Measurements from ENCODE around the gene ACSF2.
"Not testable (repeated sequence)": the region's sequence is repeated elsewhere in the genome, so short reads cannot be mapped to it uniquely, and the experiment has no call there.

ACSF2 gene, protein sequence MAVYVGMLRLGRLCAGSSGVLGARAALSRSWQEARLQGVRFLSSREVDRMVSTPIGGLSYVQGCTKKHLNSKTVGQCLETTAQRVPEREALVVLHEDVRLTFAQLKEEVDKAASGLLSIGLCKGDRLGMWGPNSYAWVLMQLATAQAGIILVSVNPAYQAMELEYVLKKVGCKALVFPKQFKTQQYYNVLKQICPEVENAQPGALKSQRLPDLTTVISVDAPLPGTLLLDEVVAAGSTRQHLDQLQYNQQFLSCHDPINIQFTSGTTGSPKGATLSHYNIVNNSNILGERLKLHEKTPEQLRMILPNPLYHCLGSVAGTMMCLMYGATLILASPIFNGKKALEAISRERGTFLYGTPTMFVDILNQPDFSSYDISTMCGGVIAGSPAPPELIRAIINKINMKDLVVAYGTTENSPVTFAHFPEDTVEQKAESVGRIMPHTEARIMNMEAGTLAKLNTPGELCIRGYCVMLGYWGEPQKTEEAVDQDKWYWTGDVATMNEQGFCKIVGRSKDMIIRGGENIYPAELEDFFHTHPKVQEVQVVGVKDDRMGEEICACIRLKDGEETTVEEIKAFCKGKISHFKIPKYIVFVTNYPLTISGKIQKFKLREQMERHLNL

DNA sequence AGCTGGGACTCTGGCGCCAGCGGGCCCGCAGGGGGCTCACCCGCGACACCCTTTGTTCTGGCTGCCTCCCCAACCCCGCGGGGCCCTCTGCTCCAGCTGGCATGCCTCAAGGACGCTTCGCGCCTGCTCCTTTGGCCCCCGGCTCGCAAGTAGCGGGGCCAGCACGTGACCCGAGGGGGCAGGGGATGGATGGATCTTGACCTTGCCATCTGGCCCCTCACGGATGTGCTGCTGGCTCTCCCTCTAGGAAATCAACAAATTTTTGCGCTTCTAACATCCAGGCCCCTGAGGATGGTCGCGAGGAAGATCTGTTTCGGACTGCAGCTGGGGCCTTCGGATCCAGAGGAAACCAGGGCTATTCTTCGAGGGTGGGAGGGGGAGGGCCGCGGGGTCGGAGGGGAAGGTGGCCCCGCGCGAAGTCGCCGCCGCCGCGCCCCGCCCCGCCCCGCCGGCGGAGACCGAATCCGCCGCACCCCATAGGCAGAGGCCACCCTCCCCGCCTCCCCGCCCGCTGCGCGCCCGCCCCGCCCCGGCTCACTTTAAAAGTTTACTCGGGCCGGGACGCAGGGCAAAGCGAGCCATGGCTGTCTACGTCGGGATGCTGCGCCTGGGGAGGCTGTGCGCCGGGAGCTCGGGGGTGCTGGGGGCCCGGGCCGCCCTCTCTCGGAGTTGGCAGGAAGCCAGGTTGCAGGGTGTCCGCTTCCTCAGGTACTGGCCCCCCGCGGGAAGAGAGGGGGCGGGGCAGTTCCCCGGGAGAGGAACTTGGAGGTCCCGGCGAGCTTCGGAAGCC, at the start of gene ACSF2:
TSS of gene ACSF2 (plus strand) at position 537 of the 790 bp plus-strand sequence. CDS start at position 581, 44 bp downstream.
- peak in 1 of 2 donors; percentile 62 for DNase-seq (ENCODE audit: extremely low read depth in 1 of 2, low read depth in 1 of 2)

DNA sequence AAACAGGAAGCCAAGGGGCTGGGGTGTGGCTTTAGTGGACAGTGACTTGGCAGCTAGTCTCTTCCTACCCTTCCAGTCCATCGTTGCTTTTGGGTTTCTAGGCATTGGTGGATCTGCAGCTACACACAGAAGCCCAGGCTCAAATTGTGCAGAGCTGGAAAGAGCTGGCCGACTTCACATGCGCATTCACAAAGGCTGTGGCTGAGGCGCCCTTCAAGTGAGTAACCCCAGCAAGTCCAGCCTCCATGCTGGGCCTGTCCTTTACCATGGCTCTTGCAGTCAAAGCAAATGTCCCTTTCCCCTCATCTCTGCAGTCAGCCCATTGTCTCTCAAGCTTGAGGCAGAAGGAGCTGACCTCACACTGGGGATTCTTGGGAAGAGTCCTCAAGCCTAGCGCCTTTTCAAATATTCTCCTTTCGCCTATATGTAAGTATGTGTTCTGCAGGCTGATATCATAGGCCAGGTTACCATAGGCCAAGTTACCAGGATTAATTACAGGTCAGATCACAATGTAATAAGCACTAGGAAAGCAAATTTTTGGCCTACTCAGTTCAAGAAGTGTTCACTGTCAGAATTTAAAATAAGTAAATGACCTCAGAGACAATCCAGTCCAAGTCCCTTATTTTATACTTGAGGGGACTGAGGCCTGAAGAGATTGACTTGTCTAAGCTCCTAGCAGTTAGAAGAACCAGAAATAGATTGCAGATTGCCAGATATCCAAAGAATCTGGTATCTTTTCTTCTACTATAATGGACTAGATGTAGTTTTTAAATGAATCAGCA, 46.5 kb upstream of the ACSF2 start:
- DNase-seq (ENCODE audit: extremely low read depth in 1 of 2, low read depth in 1 of 2) = no peak

DNA sequence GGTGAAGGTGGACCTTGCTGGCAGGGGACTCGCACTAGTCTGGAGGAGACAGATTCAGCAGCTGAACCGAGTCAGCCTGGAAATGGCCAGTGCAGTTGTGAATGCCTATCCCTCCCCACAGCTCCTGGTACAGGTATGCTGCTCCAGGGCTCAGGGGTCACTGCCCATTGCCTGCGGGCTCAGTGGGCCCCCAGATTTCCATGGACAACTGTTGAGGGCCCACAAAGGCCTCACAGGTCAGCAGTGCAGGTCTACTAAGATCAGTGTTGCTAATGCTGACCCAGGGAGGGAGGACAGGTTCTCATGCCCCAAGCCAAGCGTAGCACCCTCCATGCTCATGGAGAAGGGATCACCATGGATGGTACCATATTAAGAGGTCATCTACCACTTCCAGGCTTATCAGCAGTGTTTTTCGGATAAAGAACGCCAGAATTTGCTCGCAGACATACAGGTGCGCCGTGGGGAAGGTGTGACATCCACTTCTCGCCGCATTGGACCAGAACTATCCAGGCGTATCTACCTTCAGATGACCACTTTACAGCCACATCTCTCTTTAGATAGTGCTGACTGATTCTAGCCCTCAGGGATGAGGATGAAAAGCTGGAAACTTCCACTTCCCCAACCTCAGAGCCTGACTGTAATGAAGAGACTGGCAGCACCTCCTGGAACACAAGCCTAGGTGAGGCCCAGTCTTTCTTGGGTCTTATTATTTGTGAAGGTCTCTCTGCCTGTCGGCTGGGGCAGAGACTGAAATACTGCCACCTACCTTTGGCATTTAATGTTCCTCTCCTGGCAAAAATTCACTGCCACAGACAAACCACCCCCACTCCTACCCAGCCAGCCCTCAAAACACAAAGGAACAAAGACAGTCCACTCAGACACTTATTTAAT, 45.4 kb upstream of the ACSF2 start:
- DNase-seq (ENCODE audit: extremely low read depth in 1 of 2, low read depth in 1 of 2) = no peak

DNA sequence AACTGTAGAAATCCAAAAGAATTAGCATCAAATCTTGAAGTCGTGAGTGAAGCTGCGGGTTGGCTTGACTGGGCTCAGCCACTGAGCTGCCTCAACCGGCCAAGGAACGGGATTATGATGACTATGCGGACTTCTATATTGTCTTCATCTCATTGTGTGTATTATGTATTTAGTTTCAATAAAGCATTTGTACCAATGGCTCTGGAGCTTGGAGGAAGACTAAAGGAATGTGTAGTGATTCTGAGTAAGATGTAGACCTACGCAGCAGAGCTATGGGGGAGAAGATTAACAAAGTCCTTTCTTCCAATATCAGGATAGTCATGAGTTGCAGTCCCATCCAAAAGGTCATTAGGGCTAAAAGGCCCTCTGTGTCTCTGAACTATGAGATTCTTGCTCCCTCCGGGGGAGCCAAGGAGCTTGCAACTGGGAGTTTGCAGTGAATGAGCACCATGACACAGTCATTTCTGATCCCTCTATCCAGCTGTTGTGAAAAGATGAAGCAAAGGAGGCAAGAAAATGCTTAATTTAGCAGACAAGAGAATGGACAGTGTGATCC, 44.7 kb upstream of the ACSF2 start:
- DNase-seq (ENCODE audit: extremely low read depth in 1 of 2, low read depth in 1 of 2) = no peak

DNA sequence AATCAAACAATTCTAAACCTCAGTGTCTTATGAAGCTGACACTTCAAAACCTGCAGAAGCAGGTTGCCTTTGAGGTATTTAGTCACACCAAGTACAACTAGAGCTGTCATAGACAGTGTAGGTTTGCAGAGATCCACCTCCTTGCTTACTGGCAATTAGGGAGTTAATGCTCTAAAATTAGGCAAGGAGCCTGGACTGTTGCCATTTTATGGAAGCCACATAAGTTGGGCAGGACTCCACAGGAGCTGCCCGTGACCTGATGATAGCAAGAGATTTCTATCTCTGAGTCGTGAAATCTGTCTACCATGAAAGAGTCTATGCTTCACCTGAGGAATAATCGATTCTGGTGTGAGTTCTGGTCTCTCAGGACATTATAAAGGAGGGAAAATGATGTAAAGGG, 44.1 kb upstream of the ACSF2 start:
- no peak for DNase-seq (ENCODE audit: extremely low read depth in 1 of 2, low read depth in 1 of 2)

DNA sequence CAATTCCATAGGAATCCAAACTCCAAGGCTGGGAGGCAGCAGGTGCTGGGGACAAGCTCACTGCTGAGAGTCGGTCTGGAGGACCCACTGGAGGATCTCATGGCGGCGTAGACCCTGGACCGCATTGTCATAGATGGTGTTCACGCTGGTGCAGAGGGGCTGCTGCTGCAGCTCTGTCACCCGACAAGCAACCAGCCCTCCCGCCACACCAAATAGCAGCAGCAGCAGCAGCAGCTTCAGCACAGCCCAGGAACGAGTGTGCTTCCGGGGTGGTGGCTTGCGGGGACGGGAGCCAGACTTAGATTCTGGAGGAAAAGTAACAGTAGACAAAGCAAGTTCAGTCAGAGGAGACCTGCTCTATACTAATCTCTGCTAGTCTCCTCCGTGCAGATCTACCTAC, 43.1 kb upstream of the ACSF2 start:
- no peak for DNase-seq (ENCODE audit: extremely low read depth in 1 of 2, low read depth in 1 of 2)

DNA sequence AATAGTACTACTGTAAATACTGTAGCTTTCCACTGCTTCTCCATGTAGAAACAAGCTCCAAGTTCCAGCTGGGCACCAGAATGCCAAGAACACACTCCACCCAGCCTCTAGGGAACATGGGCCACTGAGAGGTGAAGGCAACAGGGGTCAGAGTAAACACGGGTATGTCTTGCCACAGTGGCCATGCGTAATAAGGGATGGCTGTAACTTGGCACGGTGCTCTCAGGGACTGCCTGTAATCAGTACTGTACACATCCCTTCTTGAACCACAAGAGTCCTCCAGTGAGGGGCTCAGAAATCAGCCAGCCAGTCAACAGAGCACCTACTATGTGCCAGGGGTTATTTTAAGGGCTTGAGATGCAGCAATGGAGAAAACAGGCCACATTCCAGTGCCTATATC, 39.5 kb upstream of the ACSF2 start:
- DNase-seq (ENCODE audit: extremely low read depth in 1 of 2, low read depth in 1 of 2) = no peak

DNA sequence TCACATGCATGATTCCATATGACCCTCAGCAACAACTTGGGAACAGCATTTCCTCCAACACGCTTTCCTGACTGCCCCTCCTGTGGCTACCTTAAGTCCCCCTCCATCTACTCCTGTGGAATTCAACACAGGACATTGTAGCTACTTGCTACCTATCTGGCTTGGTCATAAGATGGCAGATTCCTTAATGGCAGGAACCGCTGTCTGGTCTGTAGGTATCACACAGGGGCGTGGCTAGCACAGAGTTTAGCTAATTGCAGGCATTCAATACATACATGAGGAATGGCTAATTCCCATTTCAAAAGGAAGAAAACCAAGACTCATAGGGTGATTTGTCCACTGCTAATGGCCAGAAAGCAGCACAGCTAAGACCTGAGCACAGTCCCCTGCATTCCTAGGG, 37.3 kb upstream of the ACSF2 start:
- no peak for DNase-seq (ENCODE audit: extremely low read depth in 1 of 2, low read depth in 1 of 2)

DNA sequence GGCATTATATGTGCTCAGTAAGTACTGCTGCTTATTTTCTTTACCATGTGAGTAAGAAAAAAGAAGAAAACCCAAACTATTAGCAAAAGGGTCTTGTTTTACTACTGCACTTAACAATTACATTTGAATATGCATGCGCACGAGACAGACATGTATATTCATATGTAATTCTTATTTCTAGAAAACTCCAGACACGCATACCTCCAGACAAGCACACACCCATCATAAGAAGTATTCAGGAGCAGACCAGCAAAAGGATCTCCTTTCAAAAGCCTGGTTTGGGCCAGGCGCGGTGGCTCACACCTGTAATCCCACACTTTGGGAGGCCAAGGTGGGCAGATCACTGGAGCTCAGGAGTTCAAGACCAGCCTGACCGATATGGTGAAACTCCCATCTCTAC, 36.5 kb upstream of the ACSF2 start:
- no peak for DNase-seq (ENCODE audit: extremely low read depth in 1 of 2, low read depth in 1 of 2)

DNA sequence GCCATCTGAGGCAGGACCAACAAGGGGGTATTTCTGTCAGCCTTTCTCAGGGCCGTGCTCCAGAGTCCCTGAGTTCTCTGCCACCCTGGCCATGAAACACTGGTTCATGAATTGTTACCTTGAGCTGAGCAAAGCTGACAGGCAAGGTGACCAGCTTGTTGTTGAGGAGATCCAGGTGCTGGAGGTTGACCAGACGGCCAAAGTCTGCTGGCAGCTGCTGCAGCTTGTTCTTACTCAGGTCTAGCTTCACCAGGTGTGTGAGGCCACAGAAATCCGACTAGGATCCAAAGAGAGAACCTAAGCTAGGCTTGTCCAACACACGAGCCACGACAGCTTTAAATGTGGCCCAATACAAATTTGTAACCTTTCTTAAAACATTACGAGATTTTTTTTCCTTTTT, 33.4 kb upstream of the ACSF2 start:
- no peak for DNase-seq (ENCODE audit: extremely low read depth in 1 of 2, low read depth in 1 of 2)

DNA sequence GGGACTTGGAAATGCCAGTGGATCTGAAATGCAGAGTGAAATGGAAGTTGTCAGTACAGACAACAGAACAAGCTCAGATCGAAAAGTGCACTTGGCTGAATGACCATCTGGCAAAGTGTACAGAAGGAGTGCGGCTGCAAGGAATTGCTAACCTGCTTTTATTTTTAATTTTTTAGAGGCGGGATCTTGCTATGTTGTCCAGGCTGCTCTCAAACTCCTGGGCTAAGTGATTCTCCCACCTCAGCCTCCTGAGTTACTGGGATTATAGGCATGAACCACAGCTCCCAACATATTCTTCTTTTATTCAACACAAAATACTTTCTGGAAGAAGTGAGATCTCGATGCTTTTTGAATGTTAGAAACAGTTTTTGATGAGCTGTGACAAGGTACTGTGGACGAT, 32.3 kb upstream of the ACSF2 start:
- no peak for DNase-seq (ENCODE audit: extremely low read depth in 1 of 2, low read depth in 1 of 2)

DNA sequence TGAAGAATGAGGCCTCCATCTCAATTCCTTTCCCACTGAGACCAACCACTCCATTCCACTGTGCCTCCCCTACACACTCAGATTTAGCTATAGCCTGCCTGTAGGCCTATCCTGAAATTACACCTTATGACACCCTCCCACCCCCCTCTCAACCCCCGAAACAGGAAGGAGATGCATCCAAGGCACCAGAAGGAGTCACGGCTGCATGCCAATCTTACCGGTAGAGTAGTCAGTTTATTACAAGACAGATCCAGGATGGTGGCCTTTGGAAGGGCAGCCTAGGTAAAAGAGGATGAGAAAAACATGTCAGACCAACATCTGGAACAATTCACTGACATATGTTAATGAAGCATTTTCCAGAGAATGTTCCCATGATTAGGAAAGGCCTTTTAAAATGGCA, 31.3 kb upstream of the ACSF2 start:
- no peak for DNase-seq (ENCODE audit: extremely low read depth in 1 of 2, low read depth in 1 of 2)

DNA sequence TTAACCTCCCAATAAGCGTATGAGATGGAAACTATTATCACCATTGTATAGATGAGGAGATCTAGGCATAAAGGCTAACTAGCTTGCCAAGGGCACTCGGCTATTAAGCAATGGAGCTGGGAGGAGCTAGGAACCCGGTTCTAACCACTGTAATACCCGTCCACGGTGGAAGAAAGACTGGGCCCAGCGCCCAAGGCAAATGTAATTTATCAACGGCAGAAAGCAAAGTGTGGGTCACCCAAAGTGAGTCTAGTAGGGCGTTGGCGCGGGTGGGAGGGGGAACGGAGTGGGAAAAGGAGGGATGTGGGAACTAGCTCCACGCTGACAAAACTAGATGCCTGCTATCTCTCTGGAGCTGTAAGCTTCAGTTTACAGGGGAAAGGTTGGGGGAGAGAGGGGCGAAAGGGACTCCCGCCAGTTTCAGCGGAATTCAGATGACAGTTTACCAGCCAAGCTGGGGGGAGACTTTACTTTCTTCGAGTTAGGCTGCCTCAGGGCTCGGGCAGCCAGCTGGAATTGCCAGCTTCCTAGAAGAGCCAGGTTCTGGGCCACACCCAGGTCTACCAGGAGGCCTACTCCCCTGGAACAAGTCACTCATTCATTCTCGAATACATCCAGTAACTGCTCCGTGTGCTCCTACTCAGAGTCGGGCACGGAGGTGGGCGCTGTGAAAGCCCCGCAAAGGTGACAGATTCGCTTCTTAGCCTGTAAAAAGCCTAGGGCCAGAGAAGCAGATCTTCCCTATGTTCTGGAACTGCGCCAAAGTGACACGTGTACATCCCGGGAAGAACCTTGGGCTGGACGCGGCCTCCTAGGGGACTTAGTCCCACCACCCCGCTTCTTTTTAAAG, 29.5 kb upstream of the ACSF2 start:
- DNase-seq (ENCODE audit: extremely low read depth in 1 of 2, low read depth in 1 of 2) = no peak

DNA sequence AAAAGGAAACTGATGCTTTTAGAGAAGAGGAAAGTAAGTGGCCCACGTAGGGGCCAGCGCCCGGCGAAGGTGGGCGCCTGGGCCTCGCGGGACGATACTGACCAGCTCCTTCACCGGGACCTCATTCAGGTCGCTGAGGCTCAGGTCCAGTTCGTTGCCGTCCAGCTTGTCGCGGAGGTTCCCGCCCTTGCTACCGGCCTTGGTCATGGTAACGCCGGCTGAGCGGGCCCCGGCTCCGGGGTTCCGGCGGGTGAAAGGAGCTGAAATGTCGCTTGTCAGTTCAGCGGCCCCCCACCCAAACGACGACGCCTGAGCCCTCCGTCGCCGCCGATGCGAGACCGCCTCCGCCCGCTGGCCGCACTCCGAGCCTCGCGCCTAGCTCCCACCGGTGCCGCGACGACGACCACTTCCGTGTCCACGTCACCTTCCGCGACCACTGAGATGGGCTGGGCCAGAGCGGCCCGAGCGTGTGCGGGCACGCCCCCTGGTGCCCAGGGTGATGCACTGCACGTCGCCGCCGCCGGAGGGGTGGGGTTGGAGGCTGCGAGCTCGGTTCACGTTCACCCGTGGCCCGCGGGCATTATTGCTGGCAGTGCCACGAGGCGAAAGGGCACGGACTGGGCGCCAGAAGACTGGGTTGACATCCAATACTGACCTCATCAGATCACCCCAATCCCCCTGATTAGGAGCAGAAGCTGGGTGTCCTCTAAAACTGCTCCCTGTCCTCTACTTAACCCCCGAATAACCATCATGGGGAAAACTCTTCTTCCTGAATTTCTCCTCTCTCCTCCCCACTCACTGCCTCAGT, 28.7 kb upstream of the ACSF2 start, which contains the start of gene LRRC59:
TSS of gene LRRC59 (minus strand) at position 413 of the 808 bp plus-strand sequence. CDS start at position 207, 206 bp downstream.
- peak; percentile 73 to 91 for DNase-seq (ENCODE audit: extremely low read depth in 1 of 2, low read depth in 1 of 2)

DNA sequence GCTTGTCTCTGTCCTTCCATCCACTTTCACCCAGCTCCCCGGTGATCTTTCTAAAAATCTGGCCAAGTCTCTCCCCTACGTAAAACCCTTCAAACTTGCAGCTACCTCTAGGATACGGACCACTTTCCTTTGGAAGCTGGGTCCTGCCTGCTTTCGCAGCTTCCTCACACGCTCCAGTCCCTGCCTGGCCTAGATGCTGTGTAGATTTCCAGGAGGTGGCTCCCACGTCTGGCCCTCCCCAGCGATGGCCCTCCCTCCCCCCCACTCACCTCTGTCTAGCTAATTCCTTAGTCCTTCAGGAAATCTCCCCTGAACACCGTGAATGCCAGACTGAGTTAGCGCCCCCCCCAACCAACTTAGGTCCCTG, 28.1 kb upstream of the ACSF2 start:
- no peak for DNase-seq (ENCODE audit: extremely low read depth in 1 of 2, low read depth in 1 of 2)

DNA sequence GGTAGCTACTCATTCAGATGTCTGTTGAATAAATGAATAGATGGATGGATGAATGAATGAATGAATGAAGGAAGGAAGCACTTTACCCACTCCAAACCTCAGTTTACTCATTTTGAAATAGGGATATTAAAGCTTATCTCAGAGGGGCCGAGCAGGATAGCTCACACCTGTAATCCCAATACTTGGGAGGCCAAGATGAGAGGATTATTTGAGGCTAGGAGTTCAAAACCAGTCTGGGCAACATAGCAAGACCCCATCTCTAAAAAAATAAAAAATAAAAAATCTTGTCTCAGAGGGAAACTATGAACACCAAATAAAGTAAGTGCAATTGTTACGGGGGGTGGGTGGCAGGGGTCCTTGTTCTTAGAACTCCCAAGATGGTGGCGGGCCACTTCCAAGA, 27.3 kb upstream of the ACSF2 start:
- not testable (repeated sequence) for DNase-seq (ENCODE audit: extremely low read depth in 1 of 2, low read depth in 1 of 2)

DNA sequence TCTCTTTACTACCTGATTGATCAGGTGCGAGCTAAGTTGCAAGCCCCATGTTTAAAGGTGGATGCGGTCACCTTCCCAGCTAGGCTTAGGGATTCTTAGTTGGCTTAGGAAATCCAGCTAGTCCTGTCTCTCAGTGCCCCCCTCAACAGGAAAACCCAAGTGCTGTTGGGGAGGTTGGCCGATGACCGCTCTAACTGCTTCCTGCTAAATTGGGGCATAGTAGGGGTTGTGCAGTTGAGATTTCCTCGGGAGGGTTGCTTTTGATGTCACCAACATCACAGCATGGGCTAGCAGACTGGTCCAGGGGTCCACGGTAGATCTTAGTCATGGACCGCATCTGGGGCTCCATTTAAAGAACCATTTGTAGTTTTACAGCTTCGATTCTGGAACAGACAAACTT, 26.4 kb upstream of the ACSF2 start:
- not testable (repeated sequence) for DNase-seq (ENCODE audit: extremely low read depth in 1 of 2, low read depth in 1 of 2)

DNA sequence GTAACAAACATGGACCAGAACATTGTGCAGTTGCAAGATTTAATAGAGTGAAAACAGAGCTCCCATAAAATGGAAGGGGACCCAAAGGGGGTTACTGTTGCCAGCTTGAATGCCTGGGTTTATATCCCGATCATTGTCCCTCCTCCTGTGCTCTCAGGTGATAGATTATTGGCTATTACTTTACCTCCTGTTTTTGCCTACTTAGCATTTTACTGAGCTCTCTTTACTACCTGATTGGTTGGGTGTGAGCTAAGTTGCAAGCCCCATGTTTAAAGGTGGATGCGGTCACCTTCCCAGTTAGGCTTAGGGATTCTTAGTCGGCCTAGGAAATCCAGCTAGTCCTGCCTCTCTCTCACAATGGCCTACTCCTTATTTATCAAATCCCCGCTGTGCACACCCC, 20.7 kb upstream of the ACSF2 start:
- not testable (repeated sequence) for DNase-seq (ENCODE audit: extremely low read depth in 1 of 2, low read depth in 1 of 2)
